ENCODE results near the gene MAN1C1.

DNA sequence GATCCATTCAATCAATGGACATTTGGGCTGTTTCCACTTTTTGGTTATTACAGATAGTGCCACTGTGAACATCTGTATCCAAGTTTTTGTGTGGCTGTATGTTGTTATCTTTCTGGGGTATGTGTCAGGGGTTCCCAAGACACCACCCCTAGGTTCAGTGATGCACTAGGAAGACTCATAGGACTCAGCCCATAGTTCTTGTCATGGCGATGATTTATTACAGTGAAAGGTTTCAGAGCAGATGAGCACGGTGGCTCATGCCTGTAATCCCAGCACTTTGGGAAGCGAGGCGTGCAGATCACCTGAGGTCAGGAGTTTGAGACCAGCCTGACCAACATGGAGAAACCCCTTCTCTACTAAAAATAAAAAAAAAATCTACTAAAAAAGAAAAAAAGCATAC is 64.1 kb downstream of the MAN1C1 start:
- TF ChIP-seq, protein P1, sequence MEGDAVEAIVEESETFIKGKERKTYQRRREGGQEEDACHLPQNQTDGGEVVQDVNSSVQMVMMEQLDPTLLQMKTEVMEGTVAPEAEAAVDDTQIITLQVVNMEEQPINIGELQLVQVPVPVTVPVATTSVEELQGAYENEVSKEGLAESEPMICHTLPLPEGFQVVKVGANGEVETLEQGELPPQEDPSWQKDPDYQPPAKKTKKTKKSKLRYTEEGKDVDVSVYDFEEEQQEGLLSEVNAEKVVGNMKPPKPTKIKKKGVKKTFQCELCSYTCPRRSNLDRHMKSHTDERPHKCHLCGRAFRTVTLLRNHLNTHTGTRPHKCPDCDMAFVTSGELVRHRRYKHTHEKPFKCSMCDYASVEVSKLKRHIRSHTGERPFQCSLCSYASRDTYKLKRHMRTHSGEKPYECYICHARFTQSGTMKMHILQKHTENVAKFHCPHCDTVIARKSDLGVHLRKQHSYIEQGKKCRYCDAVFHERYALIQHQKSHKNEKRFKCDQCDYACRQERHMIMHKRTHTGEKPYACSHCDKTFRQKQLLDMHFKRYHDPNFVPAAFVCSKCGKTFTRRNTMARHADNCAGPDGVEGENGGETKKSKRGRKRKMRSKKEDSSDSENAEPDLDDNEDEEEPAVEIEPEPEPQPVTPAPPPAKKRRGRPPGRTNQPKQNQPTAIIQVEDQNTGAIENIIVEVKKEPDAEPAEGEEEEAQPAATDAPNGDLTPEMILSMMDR (conservative IDR thresholded peaks at IDR 0.05): no peak
- TF ChIP-seq ZFX (IDR thresholded peaks at IDR 0.05): no peak

Data from C4-2B (cell line).